ENCODE results near the gene CTRB1.
A peak's percentile ranks its signal among the peaks of the same experiment; 100 is the strongest.

The CTRB1 gene

GRCh38 chr16:75188832-75189477 is 29.8 kb upstream of the CTRB1 start:
- TF ChIP-seq ZNF274 (IDR thresholded peaks at IDR 0.05; ENCODE audit: low read depth, low read length) (no peak), YY1 (IDR thresholded peaks at IDR 0.05; ENCODE audit: insufficient read depth, insufficient read length) (no peak), SUZ12 (IDR thresholded peaks at IDR 0.05; ENCODE audit: extremely low read depth, insufficient read depth, insufficient read length) (no peak)

GRCh38 chr16:75189638-75190245 is 29.0 kb upstream of the CTRB1 start:
- Histone ChIP-seq H3K36me3 (ENCODE audit: insufficient read depth, insufficient read length, low read length) (no peaks in the 10 kb centered on the region), H3K9me3 (ENCODE audit: insufficient read depth, low read length) (peaks cover 7% of the 10 kb centered on the region; the same call in 1 of the 2 replicates), H3K4me1 (ENCODE audit: insufficient read depth, insufficient read length) (no peaks in the 10 kb centered on the region), H3K4me3 (ENCODE audit: insufficient read length, low read depth) (no peak overlapping the region), H3K27me3 (ENCODE audit: insufficient read depth, insufficient read length) (no peaks in the 10 kb centered on the region), H3K9ac (ENCODE audit: insufficient read length, low read depth) (no peak overlapping the region)
- no peak for TF ChIP-seq YY1 (IDR thresholded peaks at IDR 0.05; ENCODE audit: insufficient read depth, insufficient read length)
- no peak for TF ChIP-seq SUZ12 (IDR thresholded peaks at IDR 0.05; ENCODE audit: extremely low read depth, insufficient read depth, insufficient read length)
- no peak for TF ChIP-seq ZNF274 (IDR thresholded peaks at IDR 0.05; ENCODE audit: low read depth, low read length)
- DNase-seq (ENCODE audit: low read depth, low spot score), result no peak

More at GRCh38 chr16:75188832-75189477, 29.8 kb upstream of the CTRB1 start:
- Histone ChIP-seq H3K27me3 (ENCODE audit: insufficient read depth, insufficient read length) (no peaks in the 10 kb centered on the region), H3K9ac (ENCODE audit: insufficient read length, low read depth) (no peak overlapping the region), H3K4me3 (ENCODE audit: insufficient read length, low read depth) (no peak overlapping the region), H3K4me1 (ENCODE audit: insufficient read depth, insufficient read length) (no peaks in the 10 kb centered on the region), H3K9me3 (ENCODE audit: insufficient read depth, low read length) (peaks cover 1% of the 10 kb centered on the region; the same call in 1 of the 2 replicates), H3K36me3 (ENCODE audit: insufficient read depth, insufficient read length, low read length) (no peaks in the 10 kb centered on the region)
- DNase-seq (ENCODE audit: low read depth, low spot score), result no peak

- TF ChIP-seq ZNF274 (IDR thresholded peaks at IDR 0.05; ENCODE audit: low read depth, low read length) (no peak), SUZ12 (IDR thresholded peaks at IDR 0.05; ENCODE audit: extremely low read depth, insufficient read depth, insufficient read length) (no peak), YY1 (IDR thresholded peaks at IDR 0.05; ENCODE audit: insufficient read depth, insufficient read length) (no peak)
- H3K9me3 ChIP-seq (ENCODE audit: insufficient read depth, low read length), result peaks cover 7% of the 10 kb centered on the region; the same call in 1 of the 2 replicates
- no peak overlapping the region for H3K4me3 ChIP-seq (ENCODE audit: insufficient read length, low read depth)
- H3K9ac ChIP-seq (ENCODE audit: insufficient read length, low read depth), result no peak overlapping the region
- no peaks in the 10 kb centered on the region for H3K36me3 ChIP-seq (ENCODE audit: insufficient read depth, insufficient read length, low read length)
- no peaks in the 10 kb centered on the region for H3K27me3 ChIP-seq (ENCODE audit: insufficient read depth, insufficient read length)
- no peaks in the 10 kb centered on the region for H3K4me1 ChIP-seq (ENCODE audit: insufficient read depth, insufficient read length)
- no peak for DNase-seq (ENCODE audit: low read depth, low spot score)
Observed at GRCh38 chr16:75192606-75193264, 26.1 kb upstream of the CTRB1 start.

GRCh38 chr16:75193265-75193650 is 25.5 kb upstream of the CTRB1 start:
- DNase-seq (ENCODE audit: low read depth, low spot score), result no peak
- TF ChIP-seq SUZ12 (IDR thresholded peaks at IDR 0.05; ENCODE audit: extremely low read depth, insufficient read depth, insufficient read length) (no peak), ZNF274 (IDR thresholded peaks at IDR 0.05; ENCODE audit: low read depth, low read length) (no peak), YY1 (IDR thresholded peaks at IDR 0.05; ENCODE audit: insufficient read depth, insufficient read length) (no peak)
- H3K27me3 ChIP-seq (ENCODE audit: insufficient read depth, insufficient read length), result no peaks in the 10 kb centered on the region

GRCh38 chr16:75193730-75194444 is 24.9 kb upstream of the CTRB1 start:
- no peak overlapping the region for H3K9ac ChIP-seq (ENCODE audit: insufficient read length, low read depth)
- no peak for DNase-seq (ENCODE audit: low read depth, low spot score)
- no peaks in the 10 kb centered on the region for H3K36me3 ChIP-seq (ENCODE audit: insufficient read depth, insufficient read length, low read length)
- peaks cover 2% of the 10 kb centered on the region for H3K4me1 ChIP-seq (ENCODE audit: insufficient read depth, insufficient read length)
- H3K4me3 ChIP-seq (ENCODE audit: insufficient read length, low read depth), result no peak overlapping the region
- peaks cover 7% of the 10 kb centered on the region; the same call in 1 of the 2 replicates for H3K9me3 ChIP-seq (ENCODE audit: insufficient read depth, low read length)
- H3K27me3 ChIP-seq (ENCODE audit: insufficient read depth, insufficient read length), result no peaks in the 10 kb centered on the region
- TF ChIP-seq ZNF274 (IDR thresholded peaks at IDR 0.05; ENCODE audit: low read depth, low read length) (0 out of 2 replicates have a peak, but pooled peaks have one; percentile 42), YY1 (IDR thresholded peaks at IDR 0.05; ENCODE audit: insufficient read depth, insufficient read length) (no peak), SUZ12 (IDR thresholded peaks at IDR 0.05; ENCODE audit: extremely low read depth, insufficient read depth, insufficient read length) (no peak)

More at GRCh38 chr16:75193265-75193650, 25.5 kb upstream of the CTRB1 start:
- Histone ChIP-seq H3K36me3 (ENCODE audit: insufficient read depth, insufficient read length, low read length) (no peaks in the 10 kb centered on the region), H3K4me1 (ENCODE audit: insufficient read depth, insufficient read length) (peaks cover 2% of the 10 kb centered on the region), H3K9me3 (ENCODE audit: insufficient read depth, low read length) (peaks cover 7% of the 10 kb centered on the region; the same call in 1 of the 2 replicates), H3K4me3 (ENCODE audit: insufficient read length, low read depth) (no peak overlapping the region), H3K9ac (ENCODE audit: insufficient read length, low read depth) (no peak overlapping the region)

- Histone ChIP-seq H3K27me3 (ENCODE audit: insufficient read depth, insufficient read length) (no peaks in the 10 kb centered on the region), H3K36me3 (ENCODE audit: insufficient read depth, insufficient read length, low read length) (no peaks in the 10 kb centered on the region), H3K9me3 (ENCODE audit: insufficient read depth, low read length) (peaks cover 7% of the 10 kb centered on the region; the same call in 1 of the 2 replicates), H3K4me1 (ENCODE audit: insufficient read depth, insufficient read length) (peaks cover 2% of the 10 kb centered on the region), H3K9ac (ENCODE audit: insufficient read length, low read depth) (no peak overlapping the region), H3K4me3 (ENCODE audit: insufficient read length, low read depth) (no peak overlapping the region)
- no peak for DNase-seq (ENCODE audit: low read depth, low spot score)
- TF ChIP-seq ZNF274 (IDR thresholded peaks at IDR 0.05; ENCODE audit: low read depth, low read length) (no peak), SUZ12 (IDR thresholded peaks at IDR 0.05; ENCODE audit: extremely low read depth, insufficient read depth, insufficient read length) (no peak), YY1 (IDR thresholded peaks at IDR 0.05; ENCODE audit: insufficient read depth, insufficient read length) (no peak)
Observed at GRCh38 chr16:75195811-75196790, 22.7 kb upstream of the CTRB1 start.

Measured in NT2/D1 (cell line).